Measurements from ENCODE around the gene CRADD.
"Not testable (repeated sequence)": the region's sequence is repeated elsewhere in the genome, so short reads cannot be mapped to it uniquely, and the experiment has no call there.

The CRADD gene

DNA sequence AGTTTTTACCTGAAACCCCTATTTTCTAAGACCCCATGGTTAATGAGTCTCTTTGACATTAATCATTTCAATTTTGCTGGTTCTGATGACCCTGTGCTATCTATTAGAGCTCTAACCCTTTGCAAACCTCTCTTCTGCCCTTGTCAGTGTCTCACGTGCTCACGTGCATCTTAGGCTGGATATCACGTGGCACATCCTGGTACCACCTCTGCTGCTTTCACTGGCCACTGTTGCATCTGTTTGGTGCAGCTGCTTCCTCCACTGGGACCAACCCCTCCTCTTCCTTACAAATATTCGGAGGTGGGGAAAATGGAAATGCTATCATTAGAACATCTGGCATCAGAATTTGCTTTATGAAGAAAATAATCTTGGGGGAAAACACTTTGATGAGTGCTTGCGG, 119.6 kb downstream of the CRADD start:
- Histone ChIP-seq H3K4me1 (ENCODE audit: control insufficient read depth, insufficient read depth, low read length) (no peaks in the 10 kb centered on the region), H3K9me3 (ENCODE audit: control insufficient read depth in 2 of 2, low read length in 2 of 2) (no peaks in the 10 kb centered on the region), H3K36me3 (ENCODE audit: control insufficient read depth in 2 of 2, insufficient read depth in 2 of 2, low read length in 2 of 2) (no peaks in the 10 kb centered on the region), H3K27me3 (ENCODE audit: control insufficient read depth in 1 of 2, insufficient read depth in 2 of 2, low read length in 2 of 2) (no peaks in the 10 kb centered on the region), H3K27ac (ENCODE audit: low read length) (no peak overlapping the region), H3K4me3 (ENCODE audit: low read length in 2 of 2) (no peak overlapping the region), H3K9ac (ENCODE audit: low read length in 2 of 2) (no peak overlapping the region)

DNA sequence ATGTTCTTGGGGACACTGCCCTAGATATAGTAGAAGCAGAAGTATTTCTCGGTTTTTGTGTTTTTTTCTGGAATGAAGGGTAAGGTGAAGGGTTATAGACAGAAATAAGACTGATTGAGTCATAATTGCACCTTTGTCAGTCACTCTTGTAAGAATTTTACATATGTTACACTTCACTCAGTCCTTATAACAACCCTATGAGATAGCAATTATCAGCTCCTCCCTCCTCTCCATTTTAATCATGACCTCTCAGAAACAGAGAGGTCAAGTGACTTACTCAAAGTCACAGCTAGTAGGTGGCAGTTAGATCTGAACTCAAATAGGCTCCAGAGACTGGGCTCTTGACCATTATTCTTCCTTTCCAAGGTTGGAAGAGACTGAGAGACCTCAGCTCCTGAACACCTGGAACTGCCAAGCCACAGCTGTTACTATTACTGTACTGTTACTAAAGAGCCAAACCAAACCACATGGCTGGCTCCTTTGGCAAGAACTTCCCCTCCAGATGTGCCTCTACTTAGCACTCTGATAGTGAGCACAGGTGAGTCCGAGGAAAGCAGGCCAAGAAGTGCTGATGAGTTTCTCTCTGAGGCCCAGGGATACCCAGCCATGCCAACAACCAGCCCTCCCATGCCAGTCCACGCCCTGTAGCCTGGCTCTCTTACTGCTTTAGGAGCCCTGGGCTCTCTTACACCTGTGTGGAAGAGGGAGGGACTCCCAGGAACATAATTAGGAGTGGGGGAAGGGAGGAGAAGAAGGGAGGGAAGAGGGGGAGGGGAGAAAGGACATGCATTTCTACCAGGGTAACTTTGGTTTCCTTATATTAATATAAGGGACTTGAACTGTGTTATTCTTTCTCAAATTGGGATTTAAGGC, 121.3 kb downstream of the CRADD start:
- H3K4me1 ChIP-seq (ENCODE audit: control insufficient read depth, insufficient read depth, low read length), result peaks cover 12% of the 10 kb centered on the region
- H3K27ac ChIP-seq (ENCODE audit: low read length), result no peak overlapping the region
- no peaks in the 10 kb centered on the region for H3K9me3 ChIP-seq (ENCODE audit: control insufficient read depth in 2 of 2, low read length in 2 of 2)
- H3K9ac ChIP-seq (ENCODE audit: low read length in 2 of 2), result no peak overlapping the region
- H3K4me3 ChIP-seq (ENCODE audit: low read length in 2 of 2), result no peak overlapping the region
- no peaks in the 10 kb centered on the region for H3K36me3 ChIP-seq (ENCODE audit: control insufficient read depth in 2 of 2, insufficient read depth in 2 of 2, low read length in 2 of 2)
- no peaks in the 10 kb centered on the region for H3K27me3 ChIP-seq (ENCODE audit: control insufficient read depth in 1 of 2, insufficient read depth in 2 of 2, low read length in 2 of 2)

DNA sequence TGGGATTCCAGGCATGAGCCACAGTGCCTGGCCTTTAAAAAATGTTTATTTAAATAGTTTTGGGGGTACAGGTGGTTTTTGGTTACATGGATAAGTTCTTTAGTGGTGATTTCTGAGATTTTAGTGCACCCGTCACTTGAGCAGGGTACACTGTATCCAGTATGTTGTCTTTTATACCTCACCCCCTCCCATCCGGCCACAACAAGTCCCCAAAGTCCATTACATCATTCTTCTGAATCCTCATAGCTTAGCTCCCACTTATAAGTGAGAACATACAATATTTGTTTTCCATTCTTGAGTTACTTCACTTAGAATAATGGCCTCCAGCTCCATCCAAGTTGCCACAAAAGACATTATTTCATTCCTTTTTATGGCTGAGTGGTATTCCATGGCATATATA, 124.5 kb downstream of the CRADD start:
- H3K27me3 ChIP-seq (ENCODE audit: control insufficient read depth in 1 of 2, insufficient read depth in 2 of 2, low read length in 2 of 2); H3K9me3 ChIP-seq (ENCODE audit: control insufficient read depth in 2 of 2, low read length in 2 of 2); H3K4me3 ChIP-seq (ENCODE audit: low read length in 2 of 2); H3K36me3 ChIP-seq (ENCODE audit: control insufficient read depth in 2 of 2, insufficient read depth in 2 of 2, low read length in 2 of 2); H3K9ac ChIP-seq (ENCODE audit: low read length in 2 of 2): not testable (repeated sequence)
- H3K4me1 ChIP-seq (ENCODE audit: control insufficient read depth, insufficient read depth, low read length), result peaks cover 16% of the 10 kb centered on the region
- peak overlapping the region; percentile 96 for H3K27ac ChIP-seq (ENCODE audit: low read length)

DNA sequence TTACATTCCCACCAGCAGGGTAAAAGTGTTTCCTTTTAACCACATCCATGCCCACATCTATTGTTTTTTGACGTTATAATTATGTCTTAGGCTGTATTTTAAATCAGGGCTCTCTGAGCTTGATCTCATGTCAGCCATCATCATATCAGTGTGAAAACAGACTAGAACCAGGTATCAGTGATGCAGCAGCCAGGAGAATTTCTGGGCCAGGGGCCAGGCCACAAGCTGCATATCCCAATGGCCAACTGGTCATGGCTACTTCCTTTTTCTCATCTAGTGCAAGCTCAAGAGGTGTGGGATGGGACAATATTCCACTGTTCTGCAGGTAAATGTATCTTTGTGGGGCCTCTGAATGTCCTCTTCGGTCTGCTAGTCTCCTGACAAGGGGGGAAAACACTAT, 125.1 kb downstream of the CRADD start:
- Histone ChIP-seq H3K27ac (ENCODE audit: low read length) (peak overlapping the region; percentile 96), H3K9me3 (ENCODE audit: control insufficient read depth in 2 of 2, low read length in 2 of 2) (no peaks in the 10 kb centered on the region), H3K4me3 (ENCODE audit: low read length in 2 of 2) (no peak overlapping the region), H3K4me1 (ENCODE audit: control insufficient read depth, insufficient read depth, low read length) (peaks cover 20% of the 10 kb centered on the region), H3K9ac (ENCODE audit: low read length in 2 of 2) (peak overlapping the region in 1 of 2 donors; percentile 65), H3K27me3 (ENCODE audit: control insufficient read depth in 1 of 2, insufficient read depth in 2 of 2, low read length in 2 of 2) (no peaks in the 10 kb centered on the region), H3K36me3 (ENCODE audit: control insufficient read depth in 2 of 2, insufficient read depth in 2 of 2, low read length in 2 of 2) (no peaks in the 10 kb centered on the region)

DNA sequence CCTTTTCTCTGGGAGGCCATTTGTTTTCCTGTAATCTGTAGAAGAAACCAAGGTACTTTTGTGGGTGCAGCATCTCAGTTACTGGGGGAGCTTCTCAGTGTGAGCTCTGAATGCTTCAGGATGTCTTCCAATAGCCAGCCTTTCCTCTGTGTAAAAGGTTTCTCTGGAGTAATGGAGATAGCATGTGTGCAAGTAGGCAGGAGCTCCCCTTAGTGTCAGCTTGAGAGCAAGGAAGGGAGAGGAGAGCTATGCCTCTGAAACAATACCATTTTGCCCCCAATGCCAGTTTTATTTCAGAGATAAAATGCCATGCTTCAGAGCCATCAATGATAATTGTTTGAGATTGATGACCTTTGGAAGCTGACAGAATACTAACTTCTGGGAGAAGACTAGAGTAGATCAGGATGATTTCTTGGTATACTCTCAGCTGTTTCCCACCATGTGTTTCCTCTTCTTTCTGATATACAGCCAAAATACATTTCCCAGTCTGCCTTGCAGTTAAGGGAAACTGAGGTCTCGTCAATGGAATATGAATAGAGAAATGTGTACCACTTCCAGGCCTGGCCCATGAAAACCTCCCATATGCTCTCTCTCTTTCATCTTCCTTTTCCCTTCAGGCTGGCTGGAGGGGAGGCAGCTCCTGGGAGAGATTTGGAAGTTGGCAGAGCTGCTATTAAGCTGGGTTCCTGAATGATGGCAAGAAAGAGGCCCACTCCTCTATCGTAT, 125.7 kb downstream of the CRADD start:
- no peaks in the 10 kb centered on the region for H3K36me3 ChIP-seq (ENCODE audit: control insufficient read depth in 2 of 2, insufficient read depth in 2 of 2, low read length in 2 of 2)
- H3K27ac ChIP-seq (ENCODE audit: low read length), result peak overlapping the region; percentile 96
- H3K27me3 ChIP-seq (ENCODE audit: control insufficient read depth in 1 of 2, insufficient read depth in 2 of 2, low read length in 2 of 2), result no peaks in the 10 kb centered on the region
- peaks cover 20% of the 10 kb centered on the region for H3K4me1 ChIP-seq (ENCODE audit: control insufficient read depth, insufficient read depth, low read length)
- H3K9me3 ChIP-seq (ENCODE audit: control insufficient read depth in 2 of 2, low read length in 2 of 2), result no peaks in the 10 kb centered on the region
- peak overlapping the region; percentile 28 to 47 for H3K4me3 ChIP-seq (ENCODE audit: low read length in 2 of 2)
- H3K9ac ChIP-seq (ENCODE audit: low read length in 2 of 2), result peak overlapping the region; percentile 65 to 71

DNA sequence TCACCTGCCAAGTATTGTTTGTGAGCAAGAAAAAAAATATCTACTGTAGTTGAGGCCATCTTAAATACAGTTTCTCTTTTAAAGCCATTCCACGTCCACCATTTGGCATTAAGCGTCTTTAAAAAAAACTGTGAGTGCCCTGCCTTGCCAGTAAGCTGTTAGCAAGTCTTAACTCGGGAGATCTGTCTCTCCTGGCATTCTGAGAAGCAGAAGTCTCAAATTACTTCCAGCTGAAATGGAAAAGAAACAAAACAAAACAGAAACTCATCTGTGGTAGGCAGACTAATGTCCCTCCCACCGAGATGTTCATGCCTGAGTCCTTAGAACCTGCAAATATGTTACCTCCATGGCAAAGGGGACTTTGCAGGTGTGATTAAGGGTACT, 126.2 kb downstream of the CRADD start:
- Histone ChIP-seq H3K4me1 (ENCODE audit: control insufficient read depth, insufficient read depth, low read length) (peaks cover 20% of the 10 kb centered on the region), H3K36me3 (ENCODE audit: control insufficient read depth in 2 of 2, insufficient read depth in 2 of 2, low read length in 2 of 2) (no peaks in the 10 kb centered on the region), H3K9ac (ENCODE audit: low read length in 2 of 2) (peak overlapping the region; percentile 65 to 71), H3K27ac (ENCODE audit: low read length) (peak overlapping the region; percentile 96), H3K9me3 (ENCODE audit: control insufficient read depth in 2 of 2, low read length in 2 of 2) (no peaks in the 10 kb centered on the region), H3K27me3 (ENCODE audit: control insufficient read depth in 1 of 2, insufficient read depth in 2 of 2, low read length in 2 of 2) (no peaks in the 10 kb centered on the region), H3K4me3 (ENCODE audit: low read length in 2 of 2) (peak overlapping the region; percentile 28 to 47)

DNA sequence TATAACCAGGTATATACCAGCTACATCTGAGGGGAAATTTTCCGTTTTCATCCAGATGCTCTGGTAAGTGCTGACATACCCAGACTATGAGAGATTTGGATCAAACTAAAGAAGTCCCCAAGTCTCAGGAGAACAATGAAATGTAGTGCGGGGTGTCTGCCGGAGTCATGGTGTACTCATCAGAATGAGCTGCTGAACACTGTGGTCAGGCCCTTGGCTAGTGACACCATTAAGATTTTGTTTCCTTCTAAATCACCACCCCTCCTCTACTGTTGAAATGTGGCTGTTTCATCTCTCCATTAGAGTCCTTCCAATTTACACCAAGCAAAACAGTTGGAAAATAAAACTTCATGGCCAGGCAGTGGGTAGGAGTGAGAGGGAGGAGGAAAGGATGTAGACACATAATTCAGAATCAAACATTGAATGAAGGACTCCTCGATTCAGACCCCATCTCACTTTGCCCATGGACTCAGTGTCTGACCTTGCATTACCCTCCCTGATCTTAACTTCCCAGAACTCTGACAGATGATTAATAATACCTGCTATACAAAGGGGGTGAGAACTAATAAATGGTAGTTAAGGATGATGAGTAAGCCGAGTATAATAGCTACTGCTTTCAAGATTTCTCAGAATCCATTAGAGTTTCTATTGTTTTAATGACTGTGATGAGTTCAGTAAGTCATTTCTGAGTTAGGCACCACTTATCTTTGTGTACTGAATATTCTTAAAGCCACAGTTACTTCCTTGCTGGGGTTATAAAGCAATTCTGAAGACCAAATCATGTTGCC, 127.4 kb downstream of the CRADD start:
- Histone ChIP-seq H3K27me3 (ENCODE audit: control insufficient read depth in 1 of 2, insufficient read depth in 2 of 2, low read length in 2 of 2) (no peaks in the 10 kb centered on the region), H3K9me3 (ENCODE audit: control insufficient read depth in 2 of 2, low read length in 2 of 2) (no peaks in the 10 kb centered on the region), H3K4me1 (ENCODE audit: control insufficient read depth, insufficient read depth, low read length) (peaks cover 25% of the 10 kb centered on the region), H3K4me3 (ENCODE audit: low read length in 2 of 2) (no peak overlapping the region), H3K27ac (ENCODE audit: low read length) (peak overlapping the region; percentile 96), H3K9ac (ENCODE audit: low read length in 2 of 2) (peak overlapping the region in 1 of 2 donors; percentile 51), H3K36me3 (ENCODE audit: control insufficient read depth in 2 of 2, insufficient read depth in 2 of 2, low read length in 2 of 2) (no peaks in the 10 kb centered on the region)

DNA sequence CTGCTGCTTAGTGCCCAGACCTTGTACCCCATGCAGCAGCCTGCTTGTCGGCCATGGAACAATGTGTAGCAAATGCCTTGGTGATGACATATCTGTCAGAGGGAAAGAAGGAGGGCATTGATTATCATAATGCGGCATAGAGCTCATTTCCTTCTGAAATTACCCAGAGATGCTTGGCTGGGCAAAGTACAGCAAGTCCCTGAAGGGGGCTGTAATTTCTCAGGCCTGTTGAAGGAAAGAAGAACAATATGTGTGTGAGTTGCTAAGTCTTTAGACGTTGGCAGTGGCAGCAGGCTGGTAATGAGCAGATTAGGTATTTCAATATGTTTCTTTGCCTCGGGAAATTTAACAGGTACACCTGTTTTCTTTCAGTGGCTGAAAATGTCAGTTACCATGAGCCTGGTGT, 128.6 kb downstream of the CRADD start:
- H3K27ac ChIP-seq (ENCODE audit: low read length), result peak overlapping the region; percentile 99
- H3K4me3 ChIP-seq (ENCODE audit: low read length in 2 of 2), result no peak overlapping the region
- peak overlapping the region in 1 of 2 donors; percentile 5 for H3K9ac ChIP-seq (ENCODE audit: low read length in 2 of 2)

DNA sequence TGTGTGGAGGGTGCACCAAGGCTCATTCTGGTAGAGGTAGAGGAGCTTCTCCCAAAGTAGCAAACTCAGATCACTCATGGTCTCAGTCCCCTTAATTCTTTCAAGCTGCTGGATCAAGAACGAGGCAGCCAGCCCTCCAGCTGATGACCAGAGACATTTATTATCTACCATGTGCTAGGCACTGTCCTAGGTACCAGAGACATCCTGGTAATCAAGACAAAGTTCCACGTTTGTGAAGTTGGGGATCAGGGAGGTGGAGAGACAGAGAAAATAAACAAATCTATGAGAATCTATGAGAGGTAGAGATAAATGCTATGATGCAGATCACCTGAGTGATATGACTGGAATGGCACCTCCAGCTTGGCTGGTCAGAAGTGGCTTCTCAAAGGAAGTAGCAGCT, 130.2 kb downstream of the CRADD start:
- Histone ChIP-seq H3K36me3 (ENCODE audit: control insufficient read depth in 2 of 2, insufficient read depth in 2 of 2, low read length in 2 of 2) (no peaks in the 10 kb centered on the region), H3K4me3 (ENCODE audit: low read length in 2 of 2) (no peak overlapping the region), H3K9ac (ENCODE audit: low read length in 2 of 2) (no peak overlapping the region), H3K4me1 (ENCODE audit: control insufficient read depth, insufficient read depth, low read length) (peaks cover 28% of the 10 kb centered on the region), H3K9me3 (ENCODE audit: control insufficient read depth in 2 of 2, low read length in 2 of 2) (no peaks in the 10 kb centered on the region), H3K27me3 (ENCODE audit: control insufficient read depth in 1 of 2, insufficient read depth in 2 of 2, low read length in 2 of 2) (no peaks in the 10 kb centered on the region), H3K27ac (ENCODE audit: low read length) (peak overlapping the region; percentile 99)

More for the DNA sequence above, 128.6 kb downstream of the CRADD start:
- H3K36me3 ChIP-seq (ENCODE audit: control insufficient read depth in 2 of 2, insufficient read depth in 2 of 2, low read length in 2 of 2), result no peaks in the 10 kb centered on the region
- H3K27me3 ChIP-seq (ENCODE audit: control insufficient read depth in 1 of 2, insufficient read depth in 2 of 2, low read length in 2 of 2), result no peaks in the 10 kb centered on the region
- H3K9me3 ChIP-seq (ENCODE audit: control insufficient read depth in 2 of 2, low read length in 2 of 2), result no peaks in the 10 kb centered on the region
- H3K4me1 ChIP-seq (ENCODE audit: control insufficient read depth, insufficient read depth, low read length), result peaks cover 25% of the 10 kb centered on the region

DNA sequence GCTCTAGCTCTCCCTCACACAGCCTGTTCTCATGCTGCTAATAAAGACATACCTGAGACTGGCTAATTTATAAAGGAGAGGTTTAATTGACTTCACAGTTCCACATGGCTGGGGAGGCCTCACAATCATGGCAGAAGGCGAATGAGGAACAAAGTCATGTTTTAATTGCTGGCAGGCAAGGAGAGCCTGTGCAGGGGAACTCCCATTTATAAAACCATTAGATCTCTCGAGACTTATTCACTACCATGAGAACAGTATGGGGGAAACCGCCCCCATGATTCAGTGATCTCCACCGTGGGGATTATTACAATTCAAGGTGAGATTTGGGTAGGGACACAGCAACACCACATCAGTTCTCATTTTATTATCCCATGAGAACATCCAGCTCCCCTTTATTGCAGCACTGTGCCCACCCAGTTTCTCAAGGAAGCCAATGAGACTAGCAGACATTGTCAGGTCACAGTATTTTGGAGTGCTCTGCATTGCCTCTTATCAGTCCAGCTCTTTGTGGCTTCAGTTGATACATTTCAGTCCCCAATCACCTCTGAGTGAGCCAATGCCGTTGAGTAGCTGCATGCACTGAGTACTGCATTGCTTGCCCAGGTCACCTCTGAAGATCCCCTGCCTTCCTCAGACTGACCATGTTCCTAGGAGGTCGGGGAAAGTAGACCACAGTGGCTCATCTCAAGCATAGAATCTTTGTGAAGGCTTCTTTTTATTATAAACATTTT, 131.2 kb downstream of the CRADD start:
- H3K4me3 ChIP-seq (ENCODE audit: low read length in 2 of 2), result no peak overlapping the region
- H3K27ac ChIP-seq (ENCODE audit: low read length), result peak overlapping the region; percentile 99
- H3K4me1 ChIP-seq (ENCODE audit: control insufficient read depth, insufficient read depth, low read length), result peaks cover 24% of the 10 kb centered on the region

More for the DNA sequence above, 131.2 kb downstream of the CRADD start:
- no peaks in the 10 kb centered on the region for H3K9me3 ChIP-seq (ENCODE audit: control insufficient read depth in 2 of 2, low read length in 2 of 2)
- no peaks in the 10 kb centered on the region for H3K36me3 ChIP-seq (ENCODE audit: control insufficient read depth in 2 of 2, insufficient read depth in 2 of 2, low read length in 2 of 2)
- no peaks in the 10 kb centered on the region for H3K27me3 ChIP-seq (ENCODE audit: control insufficient read depth in 1 of 2, insufficient read depth in 2 of 2, low read length in 2 of 2)
- peak overlapping the region in 1 of 2 donors; percentile 16 for H3K9ac ChIP-seq (ENCODE audit: low read length in 2 of 2)
